Measurements from ENCODE around the gene AP2A1.

The AP2A1 gene

DNA sequence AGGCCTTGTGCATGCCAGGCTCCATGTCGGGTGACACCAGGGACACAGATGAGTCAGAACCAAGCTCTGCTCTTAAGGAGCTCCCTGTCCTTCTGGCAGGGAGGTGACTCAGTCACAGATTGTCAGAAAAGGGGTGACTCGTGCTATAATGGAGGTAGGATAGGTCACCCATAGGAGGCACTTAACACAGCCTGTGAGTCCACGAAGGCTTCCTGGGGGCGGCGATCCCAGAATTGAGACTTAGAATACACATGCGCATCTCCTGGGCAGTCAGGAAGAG is 26.7 kb downstream of the AP2A1 start:
- Histone ChIP-seq H3K27ac (ENCODE audit: low read depth, low read length) (no peak overlapping the region), H3K27me3 (ENCODE audit: insufficient read depth, low read length) (no peaks in the 10 kb centered on the region), H2AFZ (ENCODE audit: low read length, unreplicated experiment) (no peak overlapping the region)

DNA sequence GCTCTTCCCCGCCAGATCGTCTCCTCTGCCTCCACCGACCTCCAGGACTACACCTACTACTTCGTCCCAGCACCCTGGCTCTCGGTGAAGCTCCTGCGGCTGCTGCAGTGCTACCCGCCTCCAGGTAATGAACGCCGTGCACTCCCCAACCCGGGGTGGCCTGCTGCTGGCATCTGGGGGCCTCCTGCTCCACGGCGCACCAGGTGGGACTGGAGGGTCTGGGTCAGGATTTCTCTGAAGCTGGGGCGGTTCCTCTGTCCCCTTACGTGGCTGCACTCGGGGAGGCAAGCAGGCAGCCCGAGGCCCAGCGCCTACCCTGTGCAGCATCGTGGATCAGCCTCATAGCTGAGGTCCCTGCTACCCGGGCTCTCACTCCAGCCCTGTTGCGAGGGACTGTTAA is 28.8 kb downstream of the AP2A1 start:
- peaks cover 4% of the 10 kb centered on the region for H3K4me1 ChIP-seq (ENCODE audit: control insufficient read depth, insufficient read depth, low read length, unreplicated experiment)
- 0 out of 2 replicates have a peak, but pooled peaks cover 7% of the 10 kb centered on the region for H3K36me3 ChIP-seq (ENCODE audit: insufficient read depth, low read length)

More for the DNA sequence above, 26.7 kb downstream of the AP2A1 start:
- Histone ChIP-seq H3K4me1 (ENCODE audit: control insufficient read depth, insufficient read depth, low read length, unreplicated experiment) (peaks cover 4% of the 10 kb centered on the region), H3K4me3 (ENCODE audit: low read depth, low read length) (no peak overlapping the region), H3K36me3 (ENCODE audit: insufficient read depth, low read length) (0 out of 2 replicates have a peak, but pooled peaks cover 7% of the 10 kb centered on the region), H3K79me2 (ENCODE audit: control insufficient read depth, insufficient read depth, low read length, unreplicated experiment) (peaks cover 9% of the 10 kb centered on the region)

DNA sequence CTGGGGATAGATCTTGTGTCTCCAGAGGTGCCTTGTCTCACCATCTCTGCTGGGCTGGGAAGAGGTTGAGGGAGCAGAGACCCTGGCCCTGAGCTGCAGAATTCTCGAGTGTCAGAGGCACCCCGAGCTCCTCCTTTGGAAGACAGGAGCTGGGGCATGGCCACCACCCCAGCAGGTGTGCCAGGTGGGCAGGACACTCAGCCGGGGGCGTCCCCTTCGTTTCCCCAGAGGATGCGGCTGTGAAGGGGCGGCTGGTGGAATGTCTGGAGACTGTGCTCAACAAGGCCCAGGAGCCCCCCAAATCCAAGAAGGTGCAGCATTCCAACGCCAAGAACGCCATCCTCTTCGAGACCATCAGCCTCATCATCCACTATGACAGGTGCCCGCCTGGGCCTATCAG is 31.8 kb downstream of the AP2A1 start:
- Histone ChIP-seq H3K36me3 (ENCODE audit: insufficient read depth, low read length) (0 out of 2 replicates have a peak, but pooled peaks cover 7% of the 10 kb centered on the region), H3K79me2 (ENCODE audit: control insufficient read depth, insufficient read depth, low read length, unreplicated experiment) (no peaks in the 10 kb centered on the region), H2AFZ (ENCODE audit: low read length, unreplicated experiment) (no peak overlapping the region), H3K27ac (ENCODE audit: low read depth, low read length) (no peak overlapping the region), H3K4me3 (ENCODE audit: low read depth, low read length) (no peak overlapping the region), H3K4me1 (ENCODE audit: control insufficient read depth, insufficient read depth, low read length, unreplicated experiment) (peaks cover under 1% of the 10 kb centered on the region), H3K27me3 (ENCODE audit: insufficient read depth, low read length) (no peaks in the 10 kb centered on the region)

More for the DNA sequence above, 28.8 kb downstream of the AP2A1 start:
- Histone ChIP-seq H3K79me2 (ENCODE audit: control insufficient read depth, insufficient read depth, low read length, unreplicated experiment) (no peaks in the 10 kb centered on the region), H3K27me3 (ENCODE audit: insufficient read depth, low read length) (no peaks in the 10 kb centered on the region), H3K4me3 (ENCODE audit: low read depth, low read length) (no peak overlapping the region), H3K27ac (ENCODE audit: low read depth, low read length) (no peak overlapping the region), H2AFZ (ENCODE audit: low read length, unreplicated experiment) (no peak overlapping the region)

DNA sequence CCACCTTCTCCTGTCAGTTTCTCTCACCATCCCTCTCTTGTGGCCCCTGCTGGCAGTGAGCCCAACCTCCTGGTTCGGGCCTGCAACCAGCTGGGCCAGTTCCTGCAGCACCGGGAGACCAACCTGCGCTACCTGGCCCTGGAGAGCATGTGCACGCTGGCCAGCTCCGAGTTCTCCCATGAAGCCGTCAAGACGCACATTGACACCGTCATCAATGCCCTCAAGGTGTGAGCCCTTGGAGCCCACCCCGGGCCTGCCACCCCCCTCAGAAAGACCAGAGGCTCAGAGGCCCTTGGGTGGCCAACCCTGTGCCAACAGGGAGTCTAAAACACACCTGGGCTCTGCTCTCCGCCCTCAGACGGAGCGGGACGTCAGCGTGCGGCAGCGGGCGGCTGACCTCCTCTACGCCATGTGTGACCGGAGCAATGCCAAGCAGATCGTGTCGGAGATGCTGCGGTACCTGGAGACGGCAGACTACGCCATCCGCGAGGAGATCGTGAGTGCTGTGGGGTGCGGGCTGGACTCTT is 32.5 kb downstream of the AP2A1 start:
- no peak overlapping the region for H2AFZ ChIP-seq (ENCODE audit: low read length, unreplicated experiment)
- no peak overlapping the region for H3K27ac ChIP-seq (ENCODE audit: low read depth, low read length)
- H3K4me3 ChIP-seq (ENCODE audit: low read depth, low read length) = no peak overlapping the region
- H3K4me1 ChIP-seq (ENCODE audit: control insufficient read depth, insufficient read depth, low read length, unreplicated experiment) = no peaks in the 10 kb centered on the region
- no peaks in the 10 kb centered on the region for H3K79me2 ChIP-seq (ENCODE audit: control insufficient read depth, insufficient read depth, low read length, unreplicated experiment)
- no peaks in the 10 kb centered on the region for H3K27me3 ChIP-seq (ENCODE audit: insufficient read depth, low read length)
- H3K36me3 ChIP-seq (ENCODE audit: insufficient read depth, low read length) = 0 out of 2 replicates have a peak, but pooled peaks cover 5% of the 10 kb centered on the region

DNA sequence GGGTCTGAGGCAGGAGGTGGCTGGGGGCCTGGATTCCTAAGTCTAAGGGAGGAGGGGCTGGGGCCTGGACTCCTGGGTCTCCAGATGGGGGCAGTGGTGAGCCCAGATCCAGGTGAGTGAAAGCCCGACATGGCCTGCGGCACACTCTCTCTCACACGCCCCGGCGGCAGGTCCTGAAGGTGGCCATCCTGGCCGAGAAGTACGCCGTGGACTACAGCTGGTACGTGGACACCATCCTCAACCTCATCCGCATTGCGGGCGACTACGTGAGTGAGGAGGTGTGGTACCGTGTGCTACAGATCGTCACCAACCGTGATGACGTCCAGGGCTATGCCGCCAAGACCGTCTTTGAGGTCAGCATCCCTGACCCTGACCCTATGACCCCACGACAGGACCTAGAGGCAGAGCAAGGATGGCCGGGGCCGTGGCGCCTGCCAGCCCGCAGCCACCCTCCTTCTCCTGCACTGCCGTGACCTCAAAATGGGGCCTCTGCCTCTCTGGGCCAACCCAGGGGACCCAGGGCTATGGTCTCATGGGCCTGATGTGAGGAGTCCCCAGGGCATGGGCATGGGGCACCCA is 33.1 kb downstream of the AP2A1 start:
- Histone ChIP-seq H3K27ac (ENCODE audit: low read depth, low read length) (no peak overlapping the region), H3K4me1 (ENCODE audit: control insufficient read depth, insufficient read depth, low read length, unreplicated experiment) (no peaks in the 10 kb centered on the region), H2AFZ (ENCODE audit: low read length, unreplicated experiment) (no peak overlapping the region), H3K27me3 (ENCODE audit: insufficient read depth, low read length) (no peaks in the 10 kb centered on the region), H3K4me3 (ENCODE audit: low read depth, low read length) (no peak overlapping the region), H3K36me3 (ENCODE audit: insufficient read depth, low read length) (0 out of 2 replicates have a peak, but pooled peaks cover 5% of the 10 kb centered on the region), H3K79me2 (ENCODE audit: control insufficient read depth, insufficient read depth, low read length, unreplicated experiment) (no peaks in the 10 kb centered on the region)

DNA sequence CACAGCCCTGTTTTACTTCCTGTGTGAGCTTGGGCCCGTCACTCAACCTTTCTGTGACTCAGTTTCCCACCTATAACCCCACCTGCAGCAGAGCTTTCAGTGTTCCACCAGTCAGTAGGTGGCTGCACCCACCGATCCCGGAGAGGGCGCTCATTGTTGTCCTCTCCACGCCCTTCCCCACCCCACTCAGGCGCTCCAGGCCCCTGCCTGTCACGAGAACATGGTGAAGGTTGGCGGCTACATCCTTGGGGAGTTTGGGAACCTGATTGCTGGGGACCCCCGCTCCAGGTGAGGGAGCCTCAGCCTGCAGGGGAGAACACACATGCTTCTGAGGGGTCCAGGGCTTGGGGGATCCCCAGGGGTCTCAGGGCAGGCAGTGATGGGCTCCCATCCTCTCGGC is 34.0 kb downstream of the AP2A1 start:
- Histone ChIP-seq H3K36me3 (ENCODE audit: insufficient read depth, low read length) (0 out of 2 replicates have a peak, but pooled peaks cover 5% of the 10 kb centered on the region), H3K79me2 (ENCODE audit: control insufficient read depth, insufficient read depth, low read length, unreplicated experiment) (no peaks in the 10 kb centered on the region), H3K27me3 (ENCODE audit: insufficient read depth, low read length) (no peaks in the 10 kb centered on the region), H3K4me1 (ENCODE audit: control insufficient read depth, insufficient read depth, low read length, unreplicated experiment) (no peaks in the 10 kb centered on the region), H3K27ac (ENCODE audit: low read depth, low read length) (no peak overlapping the region), H2AFZ (ENCODE audit: low read length, unreplicated experiment) (no peak overlapping the region), H3K4me3 (ENCODE audit: low read depth, low read length) (no peak overlapping the region)

DNA sequence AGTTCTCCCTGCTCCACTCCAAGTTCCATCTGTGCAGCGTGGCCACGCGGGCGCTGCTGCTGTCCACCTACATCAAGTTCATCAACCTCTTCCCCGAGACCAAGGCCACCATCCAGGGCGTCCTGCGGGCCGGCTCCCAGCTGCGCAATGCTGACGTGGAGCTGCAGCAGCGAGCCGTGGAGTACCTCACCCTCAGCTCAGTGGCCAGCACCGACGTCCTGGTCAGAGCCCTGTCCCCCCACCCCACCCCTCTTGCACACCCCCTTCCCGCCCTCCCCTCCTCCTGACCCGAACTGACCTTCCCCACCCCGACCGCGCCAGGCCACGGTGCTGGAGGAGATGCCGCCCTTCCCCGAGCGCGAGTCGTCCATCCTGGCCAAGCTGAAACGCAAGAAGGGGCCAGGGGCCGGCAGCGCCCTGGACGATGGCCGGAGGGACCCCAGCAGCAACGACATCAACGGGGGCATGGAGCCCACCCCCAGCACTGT is 34.6 kb downstream of the AP2A1 start:
- no peaks in the 10 kb centered on the region for H3K79me2 ChIP-seq (ENCODE audit: control insufficient read depth, insufficient read depth, low read length, unreplicated experiment)
- no peak overlapping the region for H3K4me3 ChIP-seq (ENCODE audit: low read depth, low read length)
- no peak overlapping the region for H3K27ac ChIP-seq (ENCODE audit: low read depth, low read length)
- H3K36me3 ChIP-seq (ENCODE audit: insufficient read depth, low read length) = peaks cover 4% of the 10 kb centered on the region; the same call in 1 of the 2 replicates
- no peak overlapping the region for H2AFZ ChIP-seq (ENCODE audit: low read length, unreplicated experiment)
- no peaks in the 10 kb centered on the region for H3K27me3 ChIP-seq (ENCODE audit: insufficient read depth, low read length)
- H3K4me1 ChIP-seq (ENCODE audit: control insufficient read depth, insufficient read depth, low read length, unreplicated experiment) = no peaks in the 10 kb centered on the region

DNA sequence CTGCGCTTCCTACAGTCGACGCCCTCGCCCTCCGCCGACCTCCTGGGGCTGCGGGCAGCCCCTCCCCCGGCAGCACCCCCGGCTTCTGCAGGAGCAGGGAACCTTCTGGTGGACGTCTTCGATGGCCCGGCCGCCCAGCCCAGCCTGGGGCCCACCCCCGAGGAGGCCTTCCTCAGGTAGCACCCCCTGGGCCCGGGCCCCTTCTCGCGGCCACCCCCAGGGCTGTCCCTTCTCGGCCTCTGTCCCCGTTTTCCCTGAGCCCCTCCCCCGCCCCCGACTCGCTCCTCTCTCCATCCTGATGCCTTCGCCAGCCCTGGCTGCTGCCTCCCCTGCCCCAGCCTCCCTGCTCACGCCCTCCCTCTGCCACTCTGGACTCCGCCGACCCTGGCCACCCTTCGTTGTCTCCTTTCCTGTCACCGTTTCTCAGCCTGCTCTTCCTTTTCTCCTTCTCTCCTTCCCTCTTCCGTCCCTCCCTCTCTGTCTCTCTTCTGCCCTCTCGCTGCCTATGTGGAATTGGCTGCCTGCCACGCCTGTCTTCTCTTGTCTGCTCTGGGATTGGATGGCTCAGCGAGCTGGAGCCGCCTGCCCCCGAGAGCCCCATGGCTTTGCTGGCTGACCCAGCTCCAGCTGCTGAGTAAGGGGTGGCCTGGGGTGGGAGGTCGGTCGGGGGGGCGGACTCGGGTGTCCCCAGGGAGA is 35.3 kb downstream of the AP2A1 start:
- Histone ChIP-seq H3K4me1 (ENCODE audit: control insufficient read depth, insufficient read depth, low read length, unreplicated experiment) (no peaks in the 10 kb centered on the region), H3K27ac (ENCODE audit: low read depth, low read length) (no peak overlapping the region), H3K4me3 (ENCODE audit: low read depth, low read length) (no peak overlapping the region), H3K79me2 (ENCODE audit: control insufficient read depth, insufficient read depth, low read length, unreplicated experiment) (no peaks in the 10 kb centered on the region), H3K36me3 (ENCODE audit: insufficient read depth, low read length) (no peaks in the 10 kb centered on the region; the same call in 1 of the 2 replicates), H3K27me3 (ENCODE audit: insufficient read depth, low read length) (no peaks in the 10 kb centered on the region), H2AFZ (ENCODE audit: low read length, unreplicated experiment) (no peak overlapping the region)

DNA sequence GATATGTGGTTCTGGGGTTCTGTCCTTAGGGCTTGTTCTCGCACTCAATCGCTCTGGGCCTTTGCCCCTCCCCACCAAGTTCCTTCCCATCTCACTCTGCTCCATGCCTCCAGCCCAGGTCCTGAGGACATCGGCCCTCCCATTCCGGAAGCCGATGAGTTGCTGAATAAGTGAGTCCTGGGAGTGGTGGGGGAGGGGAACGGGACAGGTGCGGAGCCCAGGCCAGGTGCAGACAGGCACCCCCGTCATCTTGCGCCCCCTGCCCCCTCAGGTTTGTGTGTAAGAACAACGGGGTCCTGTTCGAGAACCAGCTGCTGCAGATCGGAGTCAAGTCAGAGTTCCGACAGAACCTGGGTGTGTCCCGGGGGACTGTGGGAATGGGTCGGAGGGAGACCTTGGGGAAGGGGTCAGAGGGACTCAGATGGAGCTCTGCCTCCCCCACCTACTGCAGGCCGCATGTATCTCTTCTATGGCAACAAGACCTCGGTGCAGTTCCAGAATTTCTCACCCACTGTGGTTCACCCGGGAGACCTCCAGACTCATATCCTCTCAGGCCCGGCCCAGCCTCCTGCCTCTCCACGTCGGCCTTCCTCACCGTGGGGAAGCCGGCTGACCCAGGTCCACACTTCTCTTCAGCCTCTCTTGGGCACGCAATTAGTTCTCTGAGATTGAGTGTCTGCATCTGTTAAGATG is 36.2 kb downstream of the AP2A1 start:
- peaks cover 3% of the 10 kb centered on the region; the same call in 1 of the 2 replicates for H3K36me3 ChIP-seq (ENCODE audit: insufficient read depth, low read length)
- no peak overlapping the region for H2AFZ ChIP-seq (ENCODE audit: low read length, unreplicated experiment)
- H3K79me2 ChIP-seq (ENCODE audit: control insufficient read depth, insufficient read depth, low read length, unreplicated experiment) = no peaks in the 10 kb centered on the region
- no peak overlapping the region for H3K4me3 ChIP-seq (ENCODE audit: low read depth, low read length)
- H3K4me1 ChIP-seq (ENCODE audit: control insufficient read depth, insufficient read depth, low read length, unreplicated experiment) = no peaks in the 10 kb centered on the region
- no peak overlapping the region for H3K27ac ChIP-seq (ENCODE audit: low read depth, low read length)
- no peaks in the 10 kb centered on the region for H3K27me3 ChIP-seq (ENCODE audit: insufficient read depth, low read length)

DNA sequence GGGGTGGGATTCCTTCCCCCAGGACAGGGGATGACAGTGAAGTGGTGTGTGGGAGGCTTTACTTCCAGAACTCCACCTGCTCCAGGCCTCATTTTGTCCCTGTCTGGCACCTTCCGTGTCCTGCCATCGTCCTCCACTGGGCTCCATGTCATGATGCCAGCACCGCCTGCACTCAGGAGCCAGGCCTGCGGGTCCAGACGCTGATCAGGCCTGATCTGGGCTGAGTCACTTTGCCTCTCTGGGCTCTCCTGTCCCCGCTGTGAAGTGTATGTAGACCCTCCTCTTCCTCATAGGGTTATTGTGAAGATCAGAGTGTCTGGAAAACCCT is 36.7 kb downstream of the AP2A1 start:
- Histone ChIP-seq H3K27ac (ENCODE audit: low read depth, low read length) (no peak overlapping the region), H3K4me1 (ENCODE audit: control insufficient read depth, insufficient read depth, low read length, unreplicated experiment) (no peaks in the 10 kb centered on the region), H3K4me3 (ENCODE audit: low read depth, low read length) (no peak overlapping the region), H2AFZ (ENCODE audit: low read length, unreplicated experiment) (no peak overlapping the region), H3K36me3 (ENCODE audit: insufficient read depth, low read length) (peaks cover 4% of the 10 kb centered on the region; the same call in 1 of the 2 replicates), H3K27me3 (ENCODE audit: insufficient read depth, low read length) (no peaks in the 10 kb centered on the region), H3K79me2 (ENCODE audit: control insufficient read depth, insufficient read depth, low read length, unreplicated experiment) (no peaks in the 10 kb centered on the region)

Measured in ACC112 (cell line).